BE2C (cell line): ENCODE measurements around the gene IFIT1. TPM values are rescaled to one million over a fixed set of nuclear protein-coding genes. Genes with fewer than 3 reads are reported as not detected.

Experiments used
- DNase-seq: peaks from one replicate; pipeline ENCODE4 v3.0.0-alpha.2; 2020
- H3K27me3 ChIP-seq: fragments of 250-450 bp; sonication (Bioruptor Pico); 2 replicates; pipeline ENCODE4 v1.5.1; 2020; ENCODE audit warnings: mild to moderate bottlenecking
- H3K36me3 ChIP-seq: fragments of 250-450 bp; sonication (Bioruptor Pico); 2 replicates; pipeline ENCODE4 v1.5.1; 2020; ENCODE audit warnings: mild to moderate bottlenecking
- H3K4me1 ChIP-seq: fragments of 250-450 bp; sonication (Bioruptor Pico); 2 replicates; pipeline ENCODE4 v1.5.1; 2020
- H3K4me3 ChIP-seq: 2 replicates; pipeline ENCODE4 v1.5.1; 2011; ENCODE audit warnings: low read depth, low read length
- H3K9me3 ChIP-seq: fragments of 250-450 bp; sonication (Bioruptor Pico); 2 replicates; pipeline ENCODE4 v1.5.1; 2020
- CTCF ChIP-seq: IDR thresholded peaks from 2 replicates; pipeline ENCODE4 v1.5.1; 2012; ENCODE audit warnings: mild to moderate bottlenecking, low read depth, low read length
- polyA plus RNA-seq: library from polyadenylated mRNA; unstranded; fragments of >200 nt; gene quantifications from one replicate; pipeline ENCODE4 v1.2.1, GENCODE V29; 2012; ENCODE audit warnings: low read depth, missing spikeins; ENCODE audit not compliant: insufficient read length, insufficient read depth

The IFIT1 gene
- polyA plus RNA-seq = 1.1 TPM

DNA sequence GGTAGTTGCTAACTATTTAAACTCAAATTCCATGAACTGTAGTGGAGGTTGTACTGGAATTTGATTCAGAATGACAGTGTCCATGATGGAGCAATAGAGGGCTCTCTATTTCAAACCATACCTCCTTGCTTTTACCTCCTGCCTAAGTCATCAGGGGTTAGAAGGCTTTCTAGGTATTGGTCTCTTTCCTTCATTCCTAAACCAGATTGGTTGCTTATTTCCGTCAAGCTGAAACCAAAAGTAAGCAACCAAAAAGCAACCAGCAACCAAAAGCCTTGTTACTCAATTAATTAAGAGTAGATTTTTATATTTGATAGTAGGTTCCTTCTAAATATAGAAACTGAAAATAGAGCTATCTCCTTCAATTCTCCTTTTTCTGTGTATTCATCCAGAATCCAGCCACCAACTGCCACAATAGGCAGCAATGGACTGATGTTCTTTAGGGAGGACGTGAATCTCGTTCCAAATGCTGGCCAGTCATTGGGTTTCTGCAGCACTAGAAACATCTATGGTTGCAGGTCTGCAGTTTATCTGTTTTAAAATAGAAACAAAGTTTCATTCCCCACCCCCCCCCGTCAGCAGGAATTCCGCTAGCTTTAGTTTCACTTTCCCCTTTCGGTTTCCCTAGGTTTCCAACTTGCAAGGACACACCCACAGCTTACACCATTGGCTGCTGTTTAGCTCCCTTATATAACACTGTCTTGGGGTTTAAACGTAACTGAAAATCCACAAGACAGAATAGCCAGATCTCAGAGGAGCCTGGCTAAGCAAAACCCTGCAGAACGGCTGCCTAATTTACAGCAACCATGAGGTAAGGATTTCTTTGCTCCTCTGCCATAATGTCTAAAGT, at the start of gene IFIT1:
Gene IFIT1, plus strand, starts transcription at position 717 of the 850 bp plus-strand sequence. Its CDS starts 90 bp downstream, at position 807.
- H3K9me3 ChIP-seq = no peaks in the 10 kb centered on the region
- peaks cover 2% of the 10 kb centered on the region; the same call in 1 of the 2 replicates for H3K4me1 ChIP-seq
- H3K36me3 ChIP-seq = no peaks in the 10 kb centered on the region
- peak within 1 kb of the TSS; percentile 83 for H3K4me3 ChIP-seq
- DNase-seq = peak; percentile 32
- 0 out of 2 replicates have a peak, but pooled peaks have one; percentile 3 for TF ChIP-seq CTCF
- no peaks in the 10 kb centered on the region for H3K27me3 ChIP-seq

GRCh38 chr10:89343089-89343767, 49.2 kb upstream of the IFIT1 start:
- DNase-seq = no peak
- Histone ChIP-seq H3K36me3 (no peaks in the 10 kb centered on the region; the same call in 1 of the 2 replicates), H3K4me3 (peak overlapping the region; percentile 57), H3K9me3 (no peaks in the 10 kb centered on the region), H3K27me3 (no peaks in the 10 kb centered on the region), H3K4me1 (peaks cover 5% of the 10 kb centered on the region; the same call in 1 of the 2 replicates)
- no peak for TF ChIP-seq CTCF

DNA sequence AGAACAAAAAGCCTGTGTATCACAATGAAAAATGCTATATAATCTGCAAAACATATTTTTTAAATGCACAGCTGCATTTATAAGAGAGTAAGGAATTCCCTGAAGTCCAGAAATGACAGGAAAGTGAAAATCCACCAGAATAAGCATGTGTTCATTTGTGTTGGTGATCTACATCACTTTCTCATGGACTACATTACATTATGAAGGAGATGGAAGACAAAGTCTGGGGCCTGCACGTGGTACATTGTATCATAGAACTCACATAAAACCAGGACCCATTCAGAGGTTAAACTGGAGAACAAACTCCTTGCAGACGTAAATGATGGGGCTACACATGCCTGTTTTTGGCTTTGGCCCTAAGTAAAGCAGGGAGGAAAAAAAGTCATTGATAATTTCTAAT, 48.3 kb upstream of the IFIT1 start:
- Histone ChIP-seq H3K9me3 (no peaks in the 10 kb centered on the region), H3K4me3 (no peak overlapping the region), H3K4me1 (peaks cover 5% of the 10 kb centered on the region; the same call in 1 of the 2 replicates), H3K36me3 (no peaks in the 10 kb centered on the region; the same call in 1 of the 2 replicates), H3K27me3 (no peaks in the 10 kb centered on the region)
- DNase-seq = no peak
- TF ChIP-seq CTCF = no peak

DNA sequence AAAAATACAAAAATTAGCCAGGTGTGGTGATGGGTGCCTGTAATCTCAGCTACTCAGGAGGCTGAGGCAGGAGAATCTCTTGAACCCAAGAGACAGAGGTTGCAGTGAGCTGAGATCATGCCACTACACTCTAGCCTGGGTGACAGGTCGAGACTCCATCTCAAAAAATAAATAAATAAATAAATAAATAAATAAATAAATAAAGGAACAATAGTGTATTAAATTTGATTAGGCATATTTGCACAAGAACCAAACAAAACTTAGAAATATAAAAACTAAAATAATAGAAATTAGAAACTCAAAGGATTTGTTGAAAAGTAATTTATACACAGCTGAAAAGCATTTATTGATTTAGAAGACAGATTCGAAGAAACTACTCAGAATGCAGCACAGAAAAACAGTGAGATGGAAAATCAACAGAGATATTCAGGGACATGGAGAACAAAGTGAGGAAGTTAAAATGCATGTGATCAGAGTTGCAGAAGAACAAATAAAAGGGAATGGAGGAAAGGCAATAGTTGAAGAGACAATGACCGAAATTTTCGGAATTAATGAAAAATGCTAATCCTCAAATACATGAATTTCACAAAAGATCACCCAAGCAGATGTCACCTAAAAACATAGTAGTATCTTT, 46.9 kb upstream of the IFIT1 start:
- TF ChIP-seq CTCF = no peak
- H3K9me3 ChIP-seq = no peaks in the 10 kb centered on the region
- H3K27me3 ChIP-seq = no peaks in the 10 kb centered on the region
- H3K4me1 ChIP-seq = peaks cover 5% of the 10 kb centered on the region; the same call in 1 of the 2 replicates
- DNase-seq = no peak
- no peak overlapping the region for H3K4me3 ChIP-seq
- no peaks in the 10 kb centered on the region for H3K36me3 ChIP-seq

DNA sequence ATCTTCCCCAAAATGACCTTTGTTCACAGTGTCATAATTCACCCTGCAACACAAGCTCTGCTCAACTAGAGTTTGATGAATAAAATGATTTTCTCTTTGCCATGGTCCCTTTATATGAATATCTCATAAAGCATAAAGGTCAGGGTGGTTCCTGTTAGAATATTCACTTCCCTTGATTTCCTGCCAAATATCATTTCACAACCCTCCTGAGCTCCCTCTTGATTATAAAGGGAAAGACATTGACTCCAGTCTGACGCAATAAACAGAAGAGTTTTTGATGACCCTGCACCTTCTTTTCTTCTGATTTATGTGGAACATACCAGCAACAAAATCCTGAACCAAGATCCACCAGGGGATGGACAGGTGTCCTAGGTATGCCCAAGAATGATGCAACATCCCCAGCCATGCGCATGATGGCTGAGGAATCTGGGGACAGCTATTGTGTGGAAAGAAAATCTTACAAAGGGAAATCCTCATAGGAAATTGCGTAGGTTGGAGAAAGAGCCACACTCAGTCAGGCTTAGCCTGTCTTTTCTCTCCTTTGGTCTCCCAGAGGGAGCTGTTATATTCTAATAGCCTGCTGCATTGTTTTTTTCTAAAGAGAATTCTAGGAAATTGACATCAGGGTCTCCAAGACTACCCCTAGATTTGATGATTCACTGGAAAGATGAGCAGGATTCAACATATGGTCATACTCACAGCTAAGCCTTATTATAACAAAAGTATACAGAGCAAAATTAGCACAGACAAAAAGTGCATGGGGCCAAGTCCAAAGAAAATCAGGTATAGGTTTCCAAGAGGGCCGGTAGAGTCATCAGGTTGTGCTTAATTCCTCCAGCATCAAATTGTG, 45.8 kb upstream of the IFIT1 start:
- H3K36me3 ChIP-seq = no peaks in the 10 kb centered on the region
- H3K9me3 ChIP-seq = no peaks in the 10 kb centered on the region
- no peak overlapping the region for H3K4me3 ChIP-seq
- no peak for TF ChIP-seq CTCF
- H3K4me1 ChIP-seq = peaks cover 5% of the 10 kb centered on the region; the same call in 1 of the 2 replicates
- no peak for DNase-seq
- no peaks in the 10 kb centered on the region for H3K27me3 ChIP-seq
